Cerebellar nuclear complex (tissue), 1 donor: ENCODE results near the gene NFIB.

Source experiments
- DNase-seq, 2 experiments: peaks; one replicate each; lab custom pipeline; 2025; lab: John Stamatoyannopoulos, UW

NFIB gene

DNA sequence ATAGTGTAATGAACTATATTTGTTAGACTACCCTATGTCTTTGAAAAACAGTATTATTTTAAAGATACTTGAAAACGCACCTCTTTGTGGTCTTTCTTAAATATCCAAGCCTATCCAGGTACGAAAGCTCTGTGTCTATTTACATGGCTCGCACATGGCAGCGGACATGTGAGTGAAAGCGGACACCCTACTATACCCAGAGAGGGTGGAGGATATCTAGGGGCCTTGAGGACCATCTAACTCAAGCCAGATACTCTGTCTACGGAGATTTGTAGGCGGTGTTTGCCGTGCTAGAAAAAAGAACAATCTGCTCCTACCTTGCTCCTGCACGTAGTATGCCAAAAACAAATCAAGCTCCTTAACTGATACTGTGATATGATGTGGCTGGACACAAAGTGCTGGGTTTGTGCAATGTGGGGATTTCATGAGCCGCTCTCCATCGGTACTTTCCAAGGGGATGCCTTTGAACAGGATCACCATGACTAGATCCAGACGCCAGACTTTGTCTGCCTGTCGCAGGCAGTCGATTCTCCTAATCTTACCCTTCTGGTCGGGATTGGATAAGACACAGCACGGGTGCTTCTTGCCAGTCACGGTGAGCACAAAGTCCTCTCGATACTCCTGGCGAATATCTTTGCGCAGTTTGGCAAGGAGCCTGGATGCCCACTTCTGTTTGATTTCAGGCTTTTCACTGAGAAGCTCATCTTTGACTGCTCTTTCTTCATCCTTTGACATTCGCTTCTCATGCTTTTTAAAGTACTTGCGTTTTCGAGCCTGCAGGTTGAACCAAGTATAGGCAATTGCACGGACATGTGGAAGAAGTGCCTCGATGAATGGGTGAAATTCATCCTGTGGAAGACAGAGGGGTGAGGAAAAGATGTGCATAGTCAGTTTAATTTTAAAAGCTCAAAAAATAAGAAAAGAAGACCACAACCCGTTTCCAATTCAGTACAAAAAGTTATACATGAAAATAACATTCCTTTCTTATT is 7.0 kb downstream of the NFIB start:
- no peak for DNase-seq

GRCh38 chr9:14306188-14306587 is 7.8 kb downstream of the NFIB start:
- DNase-seq, result no peak

DNA sequence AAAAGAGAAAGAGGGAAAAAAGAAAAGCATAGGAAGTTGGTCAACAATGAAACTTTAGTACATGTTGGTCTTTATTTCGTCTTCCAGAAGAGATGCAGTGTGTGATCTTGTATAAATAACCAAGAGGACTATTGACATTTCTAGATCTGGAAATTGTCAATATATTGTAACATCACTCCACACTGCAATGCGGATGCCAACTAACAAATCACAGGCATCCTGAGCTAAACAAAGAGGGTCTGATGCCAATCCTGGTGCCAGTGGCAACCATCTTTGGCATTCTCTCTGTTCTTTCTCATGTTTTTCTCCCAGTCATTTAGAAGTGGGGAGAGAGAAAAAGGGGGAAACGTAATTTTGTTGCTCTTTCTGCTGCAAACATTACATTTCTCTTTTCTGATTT is 9.7 kb downstream of the NFIB start:
- DNase-seq, result no peak

- DNase-seq, result no peak
Measured at GRCh38 chr9:14303521-14303920, 10.4 kb downstream of the NFIB start.

GRCh38 chr9:14303100-14303499 is 10.8 kb downstream of the NFIB start:
- DNase-seq, result no peak

DNA sequence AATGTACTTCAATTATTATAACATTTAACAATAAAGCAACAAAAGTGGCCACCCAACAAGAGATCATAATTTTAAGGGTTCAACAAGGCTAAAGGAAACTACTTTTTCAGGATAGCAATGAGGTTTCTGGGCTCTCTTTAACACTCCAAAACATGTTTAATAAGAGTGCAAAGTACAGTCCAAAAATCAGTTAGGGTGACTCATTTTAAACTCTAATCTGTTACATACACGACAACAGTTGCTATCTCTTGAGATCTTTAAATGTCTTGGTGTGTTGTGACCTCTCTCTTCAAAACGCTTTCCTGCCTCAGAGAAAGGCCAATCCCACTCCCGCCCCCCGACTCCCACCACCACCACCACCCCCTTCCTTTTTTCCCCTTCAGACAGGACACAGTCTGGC is 11.5 kb downstream of the NFIB start:
- DNase-seq, result no peak

DNA sequence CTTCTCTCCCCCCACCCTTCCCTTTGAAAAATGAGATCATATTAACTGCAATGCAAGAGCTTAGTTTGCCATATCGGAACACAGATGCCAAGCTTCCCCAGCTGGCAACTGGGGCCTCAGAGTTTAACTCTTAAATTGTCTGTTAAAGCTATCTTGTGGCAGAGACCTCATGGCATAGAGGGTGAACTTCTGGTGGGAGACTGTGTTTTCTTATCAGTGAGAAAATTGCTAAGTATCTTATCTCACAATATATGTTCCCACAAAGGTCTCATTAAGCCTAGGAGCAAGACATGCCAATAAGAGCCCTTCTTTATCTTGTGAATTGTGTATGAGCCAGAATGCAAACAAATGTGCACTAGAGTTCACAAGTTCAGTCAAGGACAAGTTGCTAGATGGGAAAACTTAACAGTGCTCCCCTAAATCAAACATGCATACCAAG is 12.3 kb downstream of the NFIB start:
- no peak for DNase-seq

DNA sequence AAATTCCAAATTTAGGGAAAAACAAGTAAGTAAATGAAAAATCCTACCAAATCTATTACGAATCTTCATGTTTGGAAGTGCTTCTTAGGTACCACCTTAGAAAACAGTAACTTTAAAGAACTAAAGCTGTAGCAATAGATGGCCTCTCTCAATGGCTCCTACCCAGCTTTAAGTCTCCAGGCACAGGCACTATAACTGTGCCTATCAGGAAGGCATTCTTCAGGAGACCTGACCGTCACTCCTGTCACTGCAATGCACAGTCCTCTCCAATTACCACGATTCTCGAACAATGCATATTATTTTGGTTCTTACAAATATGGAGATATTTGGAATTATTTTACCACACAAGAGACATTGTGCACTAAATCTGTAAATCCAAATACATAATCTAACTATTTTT is 12.9 kb downstream of the NFIB start:
- DNase-seq, result no peak

GRCh38 chr9:14300588-14300987 is 13.4 kb downstream of the NFIB start:
- DNase-seq, result no peak

DNA sequence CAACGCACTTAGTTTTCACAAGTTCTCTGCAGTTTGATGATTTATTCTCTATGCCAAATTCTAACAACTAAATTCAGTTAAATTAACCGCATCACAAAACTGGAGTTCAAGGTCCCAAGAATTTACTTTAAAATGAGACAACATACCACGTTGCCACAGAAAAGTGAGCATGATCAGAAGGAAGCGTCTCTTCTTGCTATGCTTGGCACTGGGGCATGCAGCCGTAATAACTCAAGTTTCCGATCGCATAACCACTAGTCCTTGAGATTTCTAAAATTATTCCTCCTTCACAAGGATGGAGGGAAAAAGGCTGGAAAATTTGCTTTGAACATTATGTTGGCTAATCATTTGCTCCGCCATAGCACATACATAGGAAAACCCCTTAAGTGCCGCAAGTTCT is 13.9 kb downstream of the NFIB start:
- no peak for DNase-seq

- DNase-seq, result no peak
Measured at GRCh38 chr9:14298601-14299022, 15.3 kb downstream of the NFIB start.

- no peak for DNase-seq
Measured at GRCh38 chr9:14296495-14297113, 17.3 kb downstream of the NFIB start.

DNA sequence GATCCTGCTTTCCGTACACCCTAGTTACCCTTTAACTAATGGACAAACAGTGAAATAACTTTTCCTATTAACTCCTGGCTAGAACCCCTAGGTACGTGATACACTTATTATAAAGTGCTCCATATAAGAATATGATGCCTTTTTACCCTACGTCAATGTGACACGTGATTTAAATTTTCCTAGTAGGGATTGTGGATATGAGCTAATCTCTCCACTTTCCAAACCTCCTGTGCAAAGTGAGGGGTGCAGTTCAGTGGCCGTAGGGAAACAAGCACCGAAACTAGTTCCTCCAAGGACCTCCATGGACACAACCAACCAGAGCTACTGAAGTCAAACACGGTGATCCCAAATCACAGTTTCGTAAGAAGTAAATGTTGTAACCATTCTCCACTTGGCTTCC is 19.3 kb downstream of the NFIB start:
- no peak for DNase-seq

DNA sequence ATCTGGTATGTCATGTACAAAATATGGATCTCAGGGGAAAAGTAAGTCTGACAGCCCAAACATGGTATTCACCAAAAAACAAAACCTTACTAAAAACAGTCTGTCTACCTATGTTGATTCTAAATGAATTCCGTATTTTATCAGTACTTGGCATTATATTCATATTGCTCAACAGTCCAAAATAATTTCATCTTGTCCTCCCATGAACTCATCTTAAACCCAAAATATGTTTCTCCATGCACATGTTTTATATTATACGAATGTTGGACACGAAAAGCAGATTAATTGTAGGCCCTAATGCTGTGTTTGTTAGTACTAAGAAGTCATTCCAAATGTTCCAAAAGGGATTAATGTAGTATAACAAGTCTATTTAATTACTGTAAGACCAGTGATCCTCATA is 20.1 kb downstream of the NFIB start:
- no peak for DNase-seq

- DNase-seq, result no peak
Measured at GRCh38 chr9:14292181-14292739, 21.7 kb downstream of the NFIB start.

- no peak for DNase-seq
Measured at GRCh38 chr9:14289916-14290315, 24.0 kb downstream of the NFIB start.

- no peak for DNase-seq
Measured at GRCh38 chr9:14288433-14288832, 25.5 kb downstream of the NFIB start.

- DNase-seq, result no peak
Measured at GRCh38 chr9:14286121-14286520, 27.8 kb downstream of the NFIB start.

DNA sequence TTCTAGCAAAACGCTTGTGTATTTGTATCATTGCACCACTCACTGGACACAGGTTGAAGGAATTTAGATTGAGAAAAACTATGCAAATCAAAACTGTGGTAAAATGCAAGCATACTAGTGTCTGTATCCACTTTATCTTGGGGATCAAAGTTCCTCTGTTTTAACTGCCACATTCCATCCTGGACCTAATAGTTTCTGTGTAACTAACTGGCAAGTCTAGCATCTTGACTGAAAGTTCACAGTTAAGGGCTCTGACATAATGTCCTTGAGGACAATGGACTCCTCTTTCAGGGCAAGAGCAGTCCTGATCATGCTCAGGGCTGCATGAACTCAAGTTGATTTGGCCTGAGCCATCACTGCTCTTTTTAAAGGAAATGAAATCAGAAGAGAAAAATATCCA is 30.7 kb downstream of the NFIB start:
- no peak for DNase-seq

- DNase-seq, result no peak
Measured at GRCh38 chr9:14281876-14282275, 32.1 kb downstream of the NFIB start.

DNA sequence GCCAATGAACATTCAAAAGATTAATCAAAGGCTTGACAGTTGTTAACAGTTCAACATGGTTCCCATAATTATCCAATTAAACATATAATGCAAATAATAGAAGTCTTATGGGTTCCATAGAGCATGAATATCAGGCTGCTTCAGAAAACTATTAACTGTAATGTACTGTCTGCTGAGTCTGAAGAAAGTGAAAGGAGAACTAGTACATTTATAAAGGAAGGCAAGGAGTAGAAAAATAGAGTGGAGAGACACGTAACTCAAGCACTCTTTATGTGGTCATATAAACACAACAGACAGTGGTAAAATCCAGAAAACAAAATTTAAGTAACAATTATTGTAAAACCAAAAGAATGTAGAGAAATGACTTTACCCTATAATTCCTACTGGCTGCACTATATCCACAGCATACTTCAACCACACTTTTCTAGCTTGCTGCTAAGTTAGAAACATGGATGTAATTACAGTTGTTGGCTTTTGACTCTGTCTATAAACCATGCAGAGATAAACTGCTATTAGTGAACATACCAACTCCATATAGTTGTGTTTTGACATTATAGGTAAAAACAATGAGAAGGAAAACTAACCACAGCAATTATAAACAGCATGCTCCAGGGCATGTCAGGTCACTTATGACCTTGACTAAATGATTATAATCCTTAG is 32.7 kb downstream of the NFIB start:
- DNase-seq, result no peak

- no peak for DNase-seq
Measured at GRCh38 chr9:14279671-14280070, 34.3 kb downstream of the NFIB start.
